NCI-H1930 (cell line): ENCODE measurements around the gene ITGB2.
"Not testable (repeated sequence)": the region's sequence is repeated elsewhere in the genome, so short reads cannot be mapped to it uniquely, and the experiment has no call there.

Experiments
- DNase-seq, 2 experiments: peaks; one replicate each; lab custom pipeline; 2025; lab: John Stamatoyannopoulos, UW

Gene ITGB2

GRCh38 chr21:44884097-44884496 lies 36.6 kb downstream of the ITGB2 start:
- no peak for DNase-seq

- no peak for DNase-seq
These were observed 37.4 kb downstream of the ITGB2 start for GRCh38 chr21:44883250-44883649.

GRCh38 chr21:44881198-44881872 lies 39.4 kb downstream of the ITGB2 start:
- no peak for DNase-seq

GRCh38 chr21:44880405-44881197 lies 40.1 kb downstream of the ITGB2 start:
- no peak for DNase-seq

GRCh38 chr21:44879238-44879637 lies 41.5 kb downstream of the ITGB2 start:
- not testable (repeated sequence) for DNase-seq

GRCh38 chr21:44878053-44878982 lies 42.4 kb downstream of the ITGB2 start:
- no peak for DNase-seq

- no peak for DNase-seq
These were observed 43.7 kb downstream of the ITGB2 start for GRCh38 chr21:44876849-44877575.

- DNase-seq = no peak
These were observed 45.4 kb downstream of the ITGB2 start for GRCh38 chr21:44875316-44875700.

GRCh38 chr21:44874497-44875315 lies 46.0 kb downstream of the ITGB2 start:
- DNase-seq = no peak

- no peak for DNase-seq
These were observed 46.5 kb downstream of the ITGB2 start for GRCh38 chr21:44874240-44874496.

GRCh38 chr21:44873356-44874239 lies 47.1 kb downstream of the ITGB2 start, which contains the start of gene PTTG1IP:
PTTG1IP (minus strand) TSS chr21:44873690; CDS start chr21:44873616, 74 bp downstream.
- peak; percentile 94 to 98 for DNase-seq

- DNase-seq = no peak
These were observed 47.9 kb downstream of the ITGB2 start for GRCh38 chr21:44872649-44873355.

- no peak for DNase-seq
These were observed 48.4 kb downstream of the ITGB2 start for GRCh38 chr21:44872323-44872648.

- no peak for DNase-seq
These were observed 49.0 kb downstream of the ITGB2 start for GRCh38 chr21:44871576-44872269.

- no peak for DNase-seq
These were observed 49.8 kb downstream of the ITGB2 start for GRCh38 chr21:44870748-44871495.

GRCh38 chr21:44869781-44870747 lies 50.6 kb downstream of the ITGB2 start:
- DNase-seq = no peak

GRCh38 chr21:44868707-44869106 lies 52.0 kb downstream of the ITGB2 start:
- no peak for DNase-seq
